A549 (cell line): ENCODE data around the gene GRK6. TPM values are rescaled to one million over a fixed set of nuclear protein-coding genes. Genes with fewer than 3 reads are reported as not detected.

Experiments
- CBX8 ChIP-seq: fragments of 200-600 bp; sonication (generic); IDR thresholded peaks from 2 replicates; pipeline ENCODE4 v1.6.1; 2016
- CEBPB ChIP-seq, 2 experiments: fragments of >200 bp in 1 of 2; sonication (Bioruptor Twin) in 1 of 2; formaldehyde crosslinking in 1 of 2; IDR thresholded peaks; 2 replicates each; pipeline ENCODE4 v1.6.1; 2012 to 2016
- CHD2 ChIP-seq: fragments of 150-350 bp; IDR thresholded peaks from 2 replicates; pipeline ENCODE4 v1.6.1; 2014; ENCODE audit warnings: low read length; ENCODE audit not compliant: partially characterized antibody
- CHD4 ChIP-seq: fragments of 200-600 bp; sonication (generic); IDR thresholded peaks from 2 replicates; pipeline ENCODE4 v1.6.1; 2016; ENCODE audit warnings: antibody characterized with exemption, mild to moderate bottlenecking, borderline replicate concordance
- EHF ChIP-seq: fragments of 250-450 bp; sonication (Bioruptor Pico); IDR thresholded peaks from 2 replicates; pipeline ENCODE4 v1.5.0; 2020; ENCODE audit warnings: mild to moderate bottlenecking
- ESRRA ChIP-seq: fragments of 150-350 bp; IDR thresholded peaks from 2 replicates; pipeline ENCODE4 v1.6.1; 2014; ENCODE audit warnings: mild to moderate bottlenecking, low read length, borderline replicate concordance
- HDAC2 ChIP-seq: fragments of 200-600 bp; sonication (generic); IDR thresholded peaks from 2 replicates; pipeline ENCODE4 v1.6.1; 2016
- HEYL ChIP-seq: fragments of 250-450 bp; sonication (Bioruptor Pico); IDR thresholded peaks from 2 replicates; pipeline ENCODE4 v1.8.0; 2021; ENCODE audit warnings: mild to moderate bottlenecking, moderate library complexity
- HOXA7 ChIP-seq: fragments of 250-450 bp; sonication (Bioruptor Pico); IDR thresholded peaks from 2 replicates; pipeline ENCODE4 v1.5.0; 2020; ENCODE audit warnings: mild to moderate bottlenecking, moderate library complexity
- JUN ChIP-seq, 2 experiments: fragments of >200 bp; sonication (Bioruptor Twin); formaldehyde crosslinking; IDR thresholded peaks; 2 replicates in 1 of 2; 3 replicates in 1 of 2; pipeline ENCODE4 v1.6.1; 2016 to 2017
- JUNB ChIP-seq: fragments of >200 bp; sonication (Bioruptor Twin); formaldehyde crosslinking; IDR thresholded peaks from 2 replicates; pipeline ENCODE4 v1.6.1; 2016
- KDM5A ChIP-seq: fragments of 200-600 bp; sonication (generic); IDR thresholded peaks from 2 replicates; pipeline ENCODE4 v1.6.1; 2016; ENCODE audit warnings: antibody characterized with exemption, mild to moderate bottlenecking
- MAFK ChIP-seq: fragments of 450-650 bp; IDR thresholded peaks from 2 replicates; pipeline ENCODE4 v1.6.1; 2014; ENCODE audit not compliant: partially characterized antibody
- MAZ ChIP-seq: fragments of 150-350 bp; IDR thresholded peaks from 2 replicates; pipeline ENCODE4 v1.6.1; 2014; ENCODE audit warnings: antibody characterized with exemption, low read depth, low read length, borderline replicate concordance
- MYC ChIP-seq: IDR thresholded peaks from 2 replicates; pipeline ENCODE4 v1.6.1; 2012; ENCODE audit warnings: mild to moderate bottlenecking, inconsistent platforms, low read length, improper control_type of control experiment, borderline replicate concordance
- NFE2L2 ChIP-seq: fragments of 150-350 bp; conservative IDR thresholded peaks from 2 replicates; pipeline ENCODE4 v1.6.1; 2014; ENCODE audit warnings: low read length
- NR3C1 ChIP-seq: fragments of >200 bp; sonication (Bioruptor Twin); formaldehyde crosslinking; IDR thresholded peaks from 3 replicates; pipeline ENCODE4 v1.6.1; 2017
- PHF8 ChIP-seq: fragments of 200-600 bp; sonication (generic); IDR thresholded peaks from 2 replicates; pipeline ENCODE4 v1.6.1; 2016; ENCODE audit warnings: low read depth, mild to moderate bottlenecking, antibody characterized with exemption, moderate library complexity, borderline replicate concordance
- POLR2A ChIP-seq: IDR thresholded peaks from 2 replicates; pipeline ENCODE4 v1.6.1; 2012; ENCODE audit warnings: mild to moderate bottlenecking, low read length
- ZC3H11A ChIP-seq: fragments of 450-650 bp; IDR thresholded peaks from 2 replicates; pipeline ENCODE4 v1.6.1; 2014; ENCODE audit warnings: antibody characterized with exemption, mild to moderate bottlenecking
- ZFP36 ChIP-seq: fragments of 450-650 bp; IDR thresholded peaks from 2 replicates; pipeline ENCODE4 v1.6.1; 2014; ENCODE audit warnings: borderline replicate concordance; ENCODE audit not compliant: partially characterized antibody
- ZSCAN20 ChIP-seq: fragments of 250-450 bp; sonication (Bioruptor Pico); IDR thresholded peaks from 2 replicates; pipeline ENCODE4 v1.8.0; 2022; ENCODE audit warnings: mild to moderate bottlenecking, moderate library complexity
- polyA plus RNA-seq, 4 experiments: library from polyadenylated mRNA; depleted of rRNA in 3 of 4; stranded (reverse); fragments of >200 nt; fragmentation: RNase III in 1 of 4; extraction: RNeasy Plus Mini Kit Qiagen cat#74134 plus additional on column Dnase treatment in 1 of 4; gene quantifications; 2 replicates in 3 of 4; 3 replicates in 1 of 4; pipeline ENCODE4 v1.2.3, GENCODE V29; 2011 to 2017
- TF ChIP-seq, protein P1 (sequence below): fragments of 200-600 bp; sonication (generic); IDR thresholded peaks from 2 replicates; pipeline ENCODE4 v1.6.1; 2016; ENCODE audit warnings: antibody characterized with exemption, mild to moderate bottlenecking, moderate library complexity
- TF ChIP-seq, protein P2 (sequence below): IDR thresholded peaks from 2 replicates; pipeline ENCODE4 v1.6.1; 2012
- TF ChIP-seq, protein P3 (sequence below): fragments of 450-650 bp; IDR thresholded peaks from 2 replicates; pipeline ENCODE4 v1.6.1; 2014; ENCODE audit warnings: antibody characterized with exemption
- TF ChIP-seq, protein P4 (sequence below): fragments of 250-450 bp; sonication (Bioruptor Pico); IDR thresholded peaks from 2 replicates; pipeline ENCODE4 v1.5.0; 2020; ENCODE audit warnings: low read depth, mild to moderate bottlenecking, moderate library complexity
- TF ChIP-seq, protein P5 (sequence below): IDR thresholded peaks from 2 replicates; pipeline ENCODE4 v1.6.1; 2012; ENCODE audit warnings: low read depth, borderline replicate concordance

GRK6 gene
- polyA plus RNA-seq, 2 of the 4 experiments (the other 2 are of a cell fraction) = 20.1 to 28.8 TPM

DNA sequence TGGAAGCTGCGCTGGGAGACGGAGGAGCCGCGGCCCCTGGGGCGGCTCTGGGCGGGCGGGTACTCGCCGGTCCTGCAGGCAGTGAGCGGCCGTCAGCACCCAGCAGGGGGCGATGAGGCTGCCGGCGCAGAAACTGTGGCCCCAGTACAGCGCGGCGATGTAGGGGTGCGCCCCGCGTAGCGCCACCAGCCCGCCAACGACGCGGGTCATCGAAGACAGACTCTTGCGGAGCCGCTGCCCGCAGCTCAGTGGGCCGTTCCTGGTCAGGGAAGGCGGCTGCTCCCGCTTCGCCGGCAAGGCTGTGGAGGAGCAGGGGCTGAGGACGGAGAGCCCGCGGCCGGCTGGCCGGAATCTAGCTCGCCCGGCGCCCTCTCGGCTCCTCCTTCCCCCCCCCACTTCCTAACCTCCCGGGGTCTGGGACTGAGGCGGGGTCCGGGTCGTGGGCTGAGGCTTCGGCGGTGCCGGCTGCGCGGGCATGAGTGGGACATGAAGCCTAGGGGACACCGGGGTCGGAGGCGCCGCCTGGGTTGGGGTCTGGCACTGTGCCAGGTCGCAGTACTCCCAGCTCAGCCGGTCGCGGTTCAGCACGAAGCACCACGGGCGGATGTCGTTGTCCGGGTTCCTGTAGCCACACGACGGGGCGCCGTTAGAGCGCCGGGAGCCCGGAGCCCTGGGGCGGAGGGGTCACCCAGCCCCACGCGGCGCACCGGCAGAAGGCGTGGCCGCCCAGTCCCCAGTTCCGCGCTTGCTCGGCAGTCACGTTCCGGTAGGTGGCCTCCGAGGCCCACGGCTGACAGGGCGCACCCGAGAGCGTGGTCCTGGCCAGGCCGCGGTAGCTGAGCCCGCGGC is 22.5 kb upstream of the GRK6 start (continued):
- TF ChIP-seq, protein P1, sequence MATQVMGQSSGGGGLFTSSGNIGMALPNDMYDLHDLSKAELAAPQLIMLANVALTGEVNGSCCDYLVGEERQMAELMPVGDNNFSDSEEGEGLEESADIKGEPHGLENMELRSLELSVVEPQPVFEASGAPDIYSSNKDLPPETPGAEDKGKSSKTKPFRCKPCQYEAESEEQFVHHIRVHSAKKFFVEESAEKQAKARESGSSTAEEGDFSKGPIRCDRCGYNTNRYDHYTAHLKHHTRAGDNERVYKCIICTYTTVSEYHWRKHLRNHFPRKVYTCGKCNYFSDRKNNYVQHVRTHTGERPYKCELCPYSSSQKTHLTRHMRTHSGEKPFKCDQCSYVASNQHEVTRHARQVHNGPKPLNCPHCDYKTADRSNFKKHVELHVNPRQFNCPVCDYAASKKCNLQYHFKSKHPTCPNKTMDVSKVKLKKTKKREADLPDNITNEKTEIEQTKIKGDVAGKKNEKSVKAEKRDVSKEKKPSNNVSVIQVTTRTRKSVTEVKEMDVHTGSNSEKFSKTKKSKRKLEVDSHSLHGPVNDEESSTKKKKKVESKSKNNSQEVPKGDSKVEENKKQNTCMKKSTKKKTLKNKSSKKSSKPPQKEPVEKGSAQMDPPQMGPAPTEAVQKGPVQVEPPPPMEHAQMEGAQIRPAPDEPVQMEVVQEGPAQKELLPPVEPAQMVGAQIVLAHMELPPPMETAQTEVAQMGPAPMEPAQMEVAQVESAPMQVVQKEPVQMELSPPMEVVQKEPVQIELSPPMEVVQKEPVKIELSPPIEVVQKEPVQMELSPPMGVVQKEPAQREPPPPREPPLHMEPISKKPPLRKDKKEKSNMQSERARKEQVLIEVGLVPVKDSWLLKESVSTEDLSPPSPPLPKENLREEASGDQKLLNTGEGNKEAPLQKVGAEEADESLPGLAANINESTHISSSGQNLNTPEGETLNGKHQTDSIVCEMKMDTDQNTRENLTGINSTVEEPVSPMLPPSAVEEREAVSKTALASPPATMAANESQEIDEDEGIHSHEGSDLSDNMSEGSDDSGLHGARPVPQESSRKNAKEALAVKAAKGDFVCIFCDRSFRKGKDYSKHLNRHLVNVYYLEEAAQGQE = no peak
- no peak for TF ChIP-seq CHD4
- no peak for TF ChIP-seq CEBPB (IDR thresholded peaks at IDR 0.05)
- no peak for TF ChIP-seq HEYL (CRISPR knock-in tag)
- TF ChIP-seq POLR2A = peak; percentile 72
- no peak for TF ChIP-seq ESRRA
- TF ChIP-seq NFE2L2 = no peak
- no peak for TF ChIP-seq ZC3H11A
- TF ChIP-seq HDAC2 = no peak
- TF ChIP-seq MAFK = no peak
- no peak for TF ChIP-seq MAZ
- TF ChIP-seq, protein P2, sequence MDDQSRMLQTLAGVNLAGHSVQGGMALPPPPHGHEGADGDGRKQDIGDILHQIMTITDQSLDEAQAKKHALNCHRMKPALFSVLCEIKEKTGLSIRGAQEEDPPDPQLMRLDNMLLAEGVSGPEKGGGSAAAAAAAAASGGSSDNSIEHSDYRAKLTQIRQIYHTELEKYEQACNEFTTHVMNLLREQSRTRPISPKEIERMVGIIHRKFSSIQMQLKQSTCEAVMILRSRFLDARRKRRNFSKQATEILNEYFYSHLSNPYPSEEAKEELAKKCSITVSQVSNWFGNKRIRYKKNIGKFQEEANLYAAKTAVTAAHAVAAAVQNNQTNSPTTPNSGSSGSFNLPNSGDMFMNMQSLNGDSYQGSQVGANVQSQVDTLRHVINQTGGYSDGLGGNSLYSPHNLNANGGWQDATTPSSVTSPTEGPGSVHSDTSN = no peak
- no peak for TF ChIP-seq HOXA7 (CRISPR knock-in tag)
- no peak for TF ChIP-seq CHD2
- TF ChIP-seq JUNB = no peak
- TF ChIP-seq MYC = peak; percentile 85; the same call in 1 of the 2 replicates
- TF ChIP-seq EHF (CRISPR knock-in tag) = no peak
- TF ChIP-seq NR3C1 = no peak
- TF ChIP-seq, protein P3, sequence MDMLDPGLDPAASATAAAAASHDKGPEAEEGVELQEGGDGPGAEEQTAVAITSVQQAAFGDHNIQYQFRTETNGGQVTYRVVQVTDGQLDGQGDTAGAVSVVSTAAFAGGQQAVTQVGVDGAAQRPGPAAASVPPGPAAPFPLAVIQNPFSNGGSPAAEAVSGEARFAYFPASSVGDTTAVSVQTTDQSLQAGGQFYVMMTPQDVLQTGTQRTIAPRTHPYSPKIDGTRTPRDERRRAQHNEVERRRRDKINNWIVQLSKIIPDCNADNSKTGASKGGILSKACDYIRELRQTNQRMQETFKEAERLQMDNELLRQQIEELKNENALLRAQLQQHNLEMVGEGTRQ = no peak
- TF ChIP-seq PHF8 = peak; percentile 21; the same call in 1 of the 2 replicates
- TF ChIP-seq, protein P4, sequence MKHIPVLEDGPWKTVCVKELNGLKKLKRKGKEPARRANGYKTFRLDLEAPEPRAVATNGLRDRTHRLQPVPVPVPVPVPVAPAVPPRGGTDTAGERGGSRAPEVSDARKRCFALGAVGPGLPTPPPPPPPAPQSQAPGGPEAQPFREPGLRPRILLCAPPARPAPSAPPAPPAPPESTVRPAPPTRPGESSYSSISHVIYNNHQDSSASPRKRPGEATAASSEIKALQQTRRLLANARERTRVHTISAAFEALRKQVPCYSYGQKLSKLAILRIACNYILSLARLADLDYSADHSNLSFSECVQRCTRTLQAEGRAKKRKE (CRISPR knock-in tag) = no peak
- TF ChIP-seq JUN (IDR thresholded peaks at IDR 0.05) = peak in 1 of 2 experiments; percentile 45; a peak in 2 of 5 replicates
- no peak for TF ChIP-seq ZFP36
- TF ChIP-seq CBX8 = no peak
- no peak for TF ChIP-seq KDM5A
- no peak for TF ChIP-seq ZSCAN20
- TF ChIP-seq, protein P5, sequence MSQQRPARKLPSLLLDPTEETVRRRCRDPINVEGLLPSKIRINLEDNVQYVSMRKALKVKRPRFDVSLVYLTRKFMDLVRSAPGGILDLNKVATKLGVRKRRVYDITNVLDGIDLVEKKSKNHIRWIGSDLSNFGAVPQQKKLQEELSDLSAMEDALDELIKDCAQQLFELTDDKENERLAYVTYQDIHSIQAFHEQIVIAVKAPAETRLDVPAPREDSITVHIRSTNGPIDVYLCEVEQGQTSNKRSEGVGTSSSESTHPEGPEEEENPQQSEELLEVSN = peak; percentile 22
